ENCODE results near the gene SPINK2.

The SPINK2 gene

DNA sequence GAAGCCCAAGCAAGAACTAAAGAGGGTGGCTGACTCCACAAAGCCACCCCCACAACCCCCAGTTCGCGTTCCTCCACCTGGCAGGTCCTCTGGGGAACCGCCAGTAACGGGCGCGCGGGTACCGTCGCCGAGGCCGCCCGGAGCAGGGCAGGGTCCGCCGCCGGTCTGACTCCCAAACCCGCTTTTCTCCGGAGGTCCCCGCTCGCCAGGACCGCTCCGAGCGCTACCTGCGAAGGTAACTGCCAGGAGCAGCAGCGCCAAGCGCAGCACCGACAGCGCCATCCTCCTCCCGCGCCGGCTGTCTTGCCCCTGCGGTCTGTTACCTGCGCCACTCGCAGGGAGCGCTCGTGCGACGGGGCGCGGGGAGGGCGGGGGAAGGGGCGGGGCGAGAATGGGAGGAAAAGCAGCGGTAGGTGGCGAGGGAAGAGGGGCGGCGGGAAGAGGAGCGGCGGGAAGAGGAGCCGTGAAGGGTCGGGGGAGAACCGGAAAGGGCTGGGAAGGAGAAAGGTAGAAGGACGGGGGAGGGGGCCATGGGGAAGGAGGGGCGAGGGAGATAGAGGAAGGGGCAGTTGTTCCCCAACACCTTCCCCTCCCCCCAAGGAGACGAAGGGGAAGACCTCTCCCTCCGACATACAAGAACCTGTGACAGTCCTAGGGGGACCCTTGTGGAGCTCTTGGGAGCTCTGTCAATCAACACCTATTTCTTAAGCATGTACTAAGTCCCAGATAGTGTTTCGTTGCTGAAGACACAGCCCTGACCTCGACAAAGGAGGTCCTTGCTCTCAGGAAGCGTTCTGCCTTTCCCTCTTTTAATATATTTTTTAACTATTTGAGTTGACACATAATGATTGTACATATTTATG lies at the start of gene SPINK2:
Gene SPINK2, minus strand, starts transcription at position 321 of the 863 bp plus-strand sequence. Its CDS starts 39 bp downstream, at position 282.
- peak within 1 kb of the TSS; percentile 28; the same call in 1 of the 2 replicates for H3K4me3 ChIP-seq (ENCODE audit: low read depth, low read length)
- no peak for TF ChIP-seq CTCF (IDR thresholded peaks at IDR 0.05; ENCODE audit: low read depth, low read length, missing control alignments)
- no peak for DNase-seq (ENCODE audit: low read depth)

GRCh38 chr4:56870946-56871345 lies 49.4 kb upstream of the SPINK2 start:
- H3K4me3 ChIP-seq (ENCODE audit: low read depth, low read length) = no peak overlapping the region
- no peak for DNase-seq (ENCODE audit: low read depth)
- no peak for TF ChIP-seq CTCF (IDR thresholded peaks at IDR 0.05; ENCODE audit: low read depth, low read length, missing control alignments)

DNA sequence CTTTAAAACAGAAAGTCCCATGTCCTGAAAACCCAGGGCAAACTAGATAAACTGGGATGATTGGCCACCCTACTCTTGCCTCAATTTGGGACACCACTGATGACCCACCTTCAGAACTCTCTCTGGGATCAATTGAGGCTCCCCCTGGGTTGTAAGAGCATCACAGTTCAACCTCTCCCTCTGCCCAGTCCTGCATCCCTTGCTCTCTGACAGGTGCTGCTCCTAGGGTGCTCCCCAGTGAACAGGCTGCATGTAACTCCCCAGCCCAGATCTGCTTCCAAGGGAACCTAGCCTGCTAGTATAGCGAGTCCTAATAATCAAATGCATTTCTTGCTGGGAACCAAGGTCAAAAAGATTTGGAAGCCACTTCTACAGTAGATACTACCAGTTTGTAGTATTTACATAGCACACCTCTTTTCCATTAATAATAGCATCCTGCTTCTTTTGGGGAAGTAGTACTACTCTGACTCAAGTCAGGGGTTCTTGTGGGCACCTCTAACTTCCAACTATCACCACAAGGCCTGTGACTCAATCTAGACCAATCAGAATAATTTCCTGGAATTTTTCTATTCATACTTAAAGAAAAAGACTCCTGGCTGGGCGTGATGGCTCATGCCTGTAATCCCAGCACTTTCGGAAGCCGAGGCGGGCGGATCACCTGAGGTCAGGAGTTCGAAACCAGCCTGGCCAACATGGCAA lies 42.1 kb upstream of the SPINK2 start:
- H3K4me3 ChIP-seq (ENCODE audit: low read depth, low read length) = no peak overlapping the region
- DNase-seq (ENCODE audit: low read depth) = no peak
- no peak for TF ChIP-seq CTCF (IDR thresholded peaks at IDR 0.05; ENCODE audit: low read depth, low read length, missing control alignments)

DNA sequence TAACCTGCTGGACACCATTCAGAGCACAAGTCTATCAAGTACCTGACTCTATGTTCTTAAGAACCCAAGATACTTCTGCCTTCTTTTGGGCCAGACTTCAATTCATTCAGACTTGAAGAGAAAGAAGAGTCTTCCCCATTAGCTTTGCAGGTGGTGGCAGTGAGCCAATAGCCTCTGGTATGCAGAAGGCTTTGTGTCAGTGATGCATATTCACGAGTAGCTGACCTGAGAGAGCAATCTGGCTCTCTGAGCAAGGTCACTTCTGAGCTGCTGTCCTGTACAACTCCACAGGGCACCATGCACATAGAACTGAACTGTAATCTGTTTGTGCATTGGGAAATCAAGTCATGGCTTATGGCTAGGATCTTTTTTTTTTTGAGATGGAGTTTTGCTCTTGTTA lies 39.9 kb upstream of the SPINK2 start:
- no peak overlapping the region for H3K4me3 ChIP-seq (ENCODE audit: low read depth, low read length)
- no peak for DNase-seq (ENCODE audit: low read depth)
- TF ChIP-seq CTCF (IDR thresholded peaks at IDR 0.05; ENCODE audit: low read depth, low read length, missing control alignments) = no peak

DNA sequence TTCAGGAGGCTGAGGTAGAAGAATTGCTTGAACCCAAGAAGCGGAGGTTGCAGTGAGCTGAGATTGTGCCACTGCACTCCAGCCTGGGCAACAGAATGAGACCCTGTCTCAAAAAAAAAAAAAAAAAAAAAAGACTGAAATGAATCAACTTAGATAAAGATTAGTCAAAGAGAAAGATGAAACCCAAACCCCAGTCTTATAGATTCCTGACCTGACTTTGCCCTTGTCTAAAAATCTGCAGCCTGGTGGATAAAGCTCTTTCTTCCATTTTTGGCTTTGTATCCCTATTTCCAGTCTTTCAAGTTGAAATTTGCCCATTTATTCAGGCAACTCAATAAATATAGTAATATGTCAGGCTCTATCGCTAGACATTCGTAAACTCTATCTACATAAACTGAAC lies 39.3 kb upstream of the SPINK2 start:
- TF ChIP-seq CTCF (IDR thresholded peaks at IDR 0.05; ENCODE audit: low read depth, low read length, missing control alignments) = no peak

GRCh38 chr4:56859841-56860240 lies 38.3 kb upstream of the SPINK2 start:
- DNase-seq (ENCODE audit: low read depth) = no peak
- H3K4me3 ChIP-seq (ENCODE audit: low read depth, low read length) = no peak overlapping the region
- TF ChIP-seq CTCF (IDR thresholded peaks at IDR 0.05; ENCODE audit: low read depth, low read length, missing control alignments) = no peak

More for the DNA sequence above, 39.3 kb upstream of the SPINK2 start:
- DNase-seq (ENCODE audit: low read depth) = no peak
- no peak overlapping the region for H3K4me3 ChIP-seq (ENCODE audit: low read depth, low read length)

Data from GM12864 (cell line).